AG09309 (cell line): ENCODE data around the gene NFATC2.

Experiments
- DNase-seq: peaks from one replicate; pipeline ENCODE4 v3.0.0-alpha.2; 2010; ENCODE audit warnings: low read depth
- H3K4me3 ChIP-seq: 2 replicates; pipeline ENCODE4 v1.5.1; 2011; ENCODE audit warnings: mild to moderate bottlenecking, low read depth, low read length, moderate library complexity; ENCODE audit not compliant: control insufficient read depth
- CTCF ChIP-seq: IDR thresholded peaks from 2 replicates; pipeline ENCODE4 v1.5.1; 2011; ENCODE audit warnings: mild to moderate bottlenecking, low read depth, low read length, inconsistent platforms; ENCODE audit not compliant: insufficient read depth, control insufficient read depth; ENCODE audit errors: missing control alignments

NFATC2 gene

GRCh38 chr20:51584737-51585136, 42.2 kb upstream of the NFATC2 start:
- H3K4me3 ChIP-seq: no peak overlapping the region
- no peak for DNase-seq
- no peak for TF ChIP-seq CTCF

- DNase-seq: no peak
- no peak overlapping the region for H3K4me3 ChIP-seq
- no peak for TF ChIP-seq CTCF
Measured at GRCh38 chr20:51584116-51584515, 41.6 kb upstream of the NFATC2 start.

GRCh38 chr20:51583499-51583898, 41.0 kb upstream of the NFATC2 start:
- TF ChIP-seq CTCF: no peak
- DNase-seq: no peak
- no peak overlapping the region for H3K4me3 ChIP-seq

- DNase-seq: no peak
- TF ChIP-seq CTCF: no peak
- no peak overlapping the region for H3K4me3 ChIP-seq
Measured at GRCh38 chr20:51583073-51583472, 40.6 kb upstream of the NFATC2 start.

- no peak for TF ChIP-seq CTCF
- no peak for DNase-seq
- H3K4me3 ChIP-seq: no peak overlapping the region
Measured at GRCh38 chr20:51581571-51581970, 39.1 kb upstream of the NFATC2 start.

- H3K4me3 ChIP-seq: no peak overlapping the region
- no peak for DNase-seq
- no peak for TF ChIP-seq CTCF
Measured at GRCh38 chr20:51579137-51579536, 36.6 kb upstream of the NFATC2 start.

GRCh38 chr20:51578145-51578459, 35.6 kb upstream of the NFATC2 start:
- no peak for DNase-seq
- TF ChIP-seq CTCF: no peak
- no peak overlapping the region for H3K4me3 ChIP-seq
